Trophoblast cell (in vitro differentiated cells and primary cell): Measurements from ENCODE around the gene CBX4.

ENCODE experiments used
- DNase-seq, 2 donors: peaks; one replicate each; pipeline ENCODE4 v3.0.0-alpha.2; 2016
- H2AFZ ChIP-seq: 2 replicates; pipeline ENCODE4 v1.6.1; 2013; ENCODE audit warnings: low read length, moderate library complexity, mild to moderate bottlenecking; ENCODE audit not compliant: insufficient read depth, poor library complexity
- H2AK5ac ChIP-seq: 2 replicates; pipeline ENCODE4 v1.6.1; 2013; ENCODE audit warnings: mild to moderate bottlenecking, low read length
- H2BK120ac ChIP-seq: 2 replicates; pipeline ENCODE4 v1.6.1; 2013; ENCODE audit warnings: low read length, mild to moderate bottlenecking, moderate library complexity; ENCODE audit not compliant: insufficient read depth, poor library complexity
- H2BK12ac ChIP-seq: 2 replicates; pipeline ENCODE4 v1.6.1; 2013; ENCODE audit warnings: mild to moderate bottlenecking, low read length, moderate library complexity
- H2BK5ac ChIP-seq: 2 replicates; pipeline ENCODE4 v1.6.1; 2013; ENCODE audit warnings: low read length, low read depth, moderate library complexity, mild to moderate bottlenecking; ENCODE audit not compliant: poor library complexity
- H3K14ac ChIP-seq: 2 replicates; pipeline ENCODE4 v1.6.1; 2013; ENCODE audit warnings: mild to moderate bottlenecking, low read length
- H3K18ac ChIP-seq: 2 replicates; pipeline ENCODE4 v1.6.1; 2013; ENCODE audit warnings: mild to moderate bottlenecking, low read length
- H3K23ac ChIP-seq: 2 replicates; pipeline ENCODE4 v1.6.1; 2013; ENCODE audit warnings: low read length
- H3K27ac ChIP-seq: 2 replicates; pipeline ENCODE4 v1.5.1; 2013; ENCODE audit warnings: low read depth, mild to moderate bottlenecking, inconsistent platforms, low read length, moderate library complexity
- H3K27me3 ChIP-seq: 2 replicates; pipeline ENCODE4 v1.6.1; 2013; ENCODE audit warnings: inconsistent platforms, mild to moderate bottlenecking, low read length, moderate library complexity; ENCODE audit not compliant: insufficient read depth
- H3K36me3 ChIP-seq, 2 experiments: 1 replicate in 1 of 2; 2 replicates in 1 of 2; pipeline ENCODE4 v1.6.1; 2013; ENCODE audit warnings: low read length in 2 of 2, mild to moderate bottlenecking in 2 of 2, moderate library complexity in 1 of 2; ENCODE audit not compliant: insufficient read depth in 2 of 2, control insufficient read depth in 1 of 2
- H3K4ac ChIP-seq: 2 replicates; pipeline ENCODE4 v1.6.1; 2013; ENCODE audit warnings: low read depth, mild to moderate bottlenecking, low read length, moderate library complexity
- H3K4me1 ChIP-seq, 2 experiments: 1 replicate in 1 of 2; 2 replicates in 1 of 2; pipeline ENCODE4 v1.6.1; 2013; ENCODE audit warnings: low read length in 2 of 2, mild to moderate bottlenecking in 2 of 2, moderate library complexity in 1 of 2; ENCODE audit not compliant: insufficient read depth in 2 of 2, control insufficient read depth in 1 of 2
- H3K4me2 ChIP-seq: 2 replicates; pipeline ENCODE4 v1.6.1; 2013; ENCODE audit warnings: inconsistent platforms, mild to moderate bottlenecking, low read length, moderate library complexity
- H3K4me3 ChIP-seq: 2 replicates; pipeline ENCODE4 v1.5.1; 2013; ENCODE audit warnings: mild to moderate bottlenecking, low read depth, low read length, inconsistent platforms
- H3K79me1 ChIP-seq: one replicate; pipeline ENCODE4 v1.6.1; 2013; ENCODE audit warnings: low read length
- H3K79me2 ChIP-seq: 2 replicates; pipeline ENCODE4 v1.6.1; 2013; ENCODE audit warnings: low read length, mild to moderate bottlenecking; ENCODE audit not compliant: control insufficient read depth, insufficient read depth, poor library complexity
- H3K9ac ChIP-seq: 2 replicates; pipeline ENCODE4 v1.6.1; 2013; ENCODE audit warnings: mild to moderate bottlenecking, low read length
- H3K9me3 ChIP-seq: 2 replicates; pipeline ENCODE4 v1.6.1; 2013; ENCODE audit warnings: low read depth, mild to moderate bottlenecking, control low read depth, inconsistent platforms, low read length; ENCODE audit not compliant: insufficient read depth
- H4K12ac ChIP-seq: 2 replicates; pipeline ENCODE4 v1.6.1; 2013; ENCODE audit warnings: low read depth, mild to moderate bottlenecking, low read length, moderate library complexity
- H4K8ac ChIP-seq: 2 replicates; pipeline ENCODE4 v1.6.1; 2013; ENCODE audit warnings: low read depth, mild to moderate bottlenecking, low read length, moderate library complexity
- H4K91ac ChIP-seq: one replicate; pipeline ENCODE4 v1.6.1; 2013; ENCODE audit warnings: low read depth, mild to moderate bottlenecking, low read length, moderate library complexity
- WGBS: extraction: QIAGEN DNeasy Blood & Tissue Kit; methylation state at CpG from one replicate; pipeline ENCODE4 v1.1.7; 2013; ENCODE audit warnings: missing lambda C conversion rate; ENCODE audit not compliant: insufficient read length, insufficient coverage; ENCODE audit errors: extremely low coverage; 5-methylcytosine and 5-hydroxymethylcytosine counted together

CBX4 gene

DNA sequence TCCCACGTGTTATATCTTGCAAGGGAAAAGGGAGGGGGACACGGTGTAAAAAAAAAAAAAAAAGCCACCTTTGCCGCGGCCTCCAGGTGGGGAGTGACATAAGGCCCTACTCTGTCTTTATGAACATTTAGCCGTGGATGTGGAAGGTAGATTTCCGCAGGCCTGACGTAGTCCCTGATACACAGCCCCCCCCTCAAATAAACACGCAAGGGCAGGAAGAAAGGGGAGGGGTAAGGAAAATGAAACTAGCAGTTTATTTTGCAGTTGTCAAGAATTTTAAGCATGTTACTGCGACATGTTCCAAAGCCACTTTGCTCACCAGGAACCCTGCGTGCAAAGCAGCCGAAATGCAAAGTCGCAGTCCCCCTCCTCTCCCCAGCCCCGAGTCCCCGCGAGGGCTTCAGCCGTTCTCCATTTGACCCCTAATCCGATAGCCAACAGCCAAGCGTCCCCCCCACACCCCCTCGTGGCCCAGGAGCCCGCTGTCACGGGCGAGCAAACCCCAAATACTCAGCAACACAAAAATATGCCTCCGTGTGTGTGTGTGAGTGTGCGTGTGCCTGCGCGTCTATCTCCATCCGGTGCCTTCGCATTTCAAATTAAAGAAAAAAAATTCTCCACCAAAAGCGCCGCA, 1.2 kb downstream of the CBX4 start:
- Histone ChIP-seq H4K12ac (no peak overlapping the region), H3K27ac (no peak overlapping the region), H3K14ac (no peak overlapping the region), H3K36me3 (peaks cover 1 to 7% of the 10 kb centered on the region in 2 experiments), H2BK120ac (no peak overlapping the region), H3K18ac (no peak overlapping the region), H3K4me2 (peak overlapping the region; percentile 78), H4K91ac (no peak overlapping the region), H3K4me1 (peaks cover 47% of the 10 kb centered on the region in 2 experiments), H4K8ac (no peak overlapping the region), H3K23ac (no peak overlapping the region), H3K4ac (no peak overlapping the region), H2BK5ac (no peak overlapping the region), H2BK12ac (no peak overlapping the region), H3K4me3 (peak overlapping the region; percentile 73), H3K27me3 (peaks cover 79% of the 10 kb centered on the region), H3K79me1 (peaks cover 3% of the 10 kb centered on the region), H3K9me3 (peaks cover 14% of the 10 kb centered on the region), H3K9ac (peak overlapping the region; percentile 8), H2AFZ (no peak overlapping the region), H2AK5ac (no peak overlapping the region), H3K79me2 (peaks cover 2% of the 10 kb centered on the region)
- DNase-seq: no peak
- no CpG with 5 or more reads among the region's 30 CpGs for WGBS

DNA sequence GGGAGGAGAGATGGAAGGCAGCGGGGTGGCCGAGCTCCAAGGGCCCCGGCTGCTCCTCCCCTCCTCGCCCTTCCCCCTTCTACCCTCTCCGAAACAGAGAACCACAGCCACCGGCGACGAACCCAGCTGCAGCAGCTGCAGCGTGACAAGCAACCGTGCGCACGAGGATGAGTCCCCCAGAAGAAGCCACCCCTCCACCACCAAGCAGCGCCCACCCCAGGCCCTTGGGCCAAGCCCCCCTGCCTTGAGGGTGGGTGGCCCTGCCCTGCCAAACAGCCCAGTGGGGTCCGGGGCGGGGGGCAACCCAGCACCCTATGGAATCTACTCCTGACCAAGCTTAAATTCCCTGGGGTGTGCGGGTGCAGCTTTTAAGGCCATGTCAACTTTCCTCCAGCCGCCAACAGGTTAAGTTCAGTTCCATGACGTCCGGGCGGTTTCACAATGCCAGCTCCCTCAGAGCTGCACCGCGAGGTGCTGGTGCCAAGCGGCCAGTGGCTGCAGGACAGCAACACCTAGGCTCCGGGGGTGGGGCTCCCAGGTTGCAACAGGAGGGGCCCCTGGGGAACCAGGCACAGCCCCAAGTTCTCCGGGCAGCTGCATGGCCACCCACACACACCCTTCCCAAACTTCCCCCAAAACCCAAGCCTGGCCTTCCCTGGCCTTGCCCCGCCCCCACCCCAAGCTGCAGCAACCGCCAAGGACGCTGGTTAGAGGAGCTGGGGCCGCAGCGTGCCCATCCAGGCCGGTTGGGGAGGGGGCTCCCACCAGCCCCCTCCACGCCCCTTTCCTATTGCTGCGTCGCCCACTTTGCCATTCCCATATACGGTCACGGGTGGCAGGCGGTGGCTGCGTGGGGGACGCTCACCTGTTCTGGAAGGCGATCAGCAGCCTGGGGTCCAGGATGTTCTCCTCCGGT, 2.0 kb downstream of the CBX4 start:
- peak overlapping the region; percentile 78 for H3K4me2 ChIP-seq
- WGBS: no CpG with 5 or more reads among the region's 41 CpGs
- no peak overlapping the region for H3K23ac ChIP-seq
- H2BK120ac ChIP-seq: no peak overlapping the region
- H4K8ac ChIP-seq: no peak overlapping the region
- no peak overlapping the region for H3K27ac ChIP-seq
- peaks cover 3% of the 10 kb centered on the region for H3K79me1 ChIP-seq
- no peak overlapping the region for H2BK5ac ChIP-seq
- H4K12ac ChIP-seq: no peak overlapping the region
- no peak overlapping the region for H3K14ac ChIP-seq
- no peak overlapping the region for H3K4ac ChIP-seq
- peaks cover 14% of the 10 kb centered on the region for H3K9me3 ChIP-seq
- H2AK5ac ChIP-seq: no peak overlapping the region
- H4K91ac ChIP-seq: no peak overlapping the region
- no peak overlapping the region for H3K18ac ChIP-seq
- H3K4me3 ChIP-seq: no peak overlapping the region
- no peak overlapping the region for H2AFZ ChIP-seq
- peaks cover 74% of the 10 kb centered on the region for H3K27me3 ChIP-seq
- H3K36me3 ChIP-seq: peaks cover 1 to 7% of the 10 kb centered on the region in 2 experiments
- H3K4me1 ChIP-seq: peaks cover 48 to 49% of the 10 kb centered on the region in 2 experiments
- H2BK12ac ChIP-seq: no peak overlapping the region
- no peak overlapping the region for H3K9ac ChIP-seq
- H3K79me2 ChIP-seq: peaks cover 2% of the 10 kb centered on the region
- DNase-seq: peak; percentile 67 to 78

DNA sequence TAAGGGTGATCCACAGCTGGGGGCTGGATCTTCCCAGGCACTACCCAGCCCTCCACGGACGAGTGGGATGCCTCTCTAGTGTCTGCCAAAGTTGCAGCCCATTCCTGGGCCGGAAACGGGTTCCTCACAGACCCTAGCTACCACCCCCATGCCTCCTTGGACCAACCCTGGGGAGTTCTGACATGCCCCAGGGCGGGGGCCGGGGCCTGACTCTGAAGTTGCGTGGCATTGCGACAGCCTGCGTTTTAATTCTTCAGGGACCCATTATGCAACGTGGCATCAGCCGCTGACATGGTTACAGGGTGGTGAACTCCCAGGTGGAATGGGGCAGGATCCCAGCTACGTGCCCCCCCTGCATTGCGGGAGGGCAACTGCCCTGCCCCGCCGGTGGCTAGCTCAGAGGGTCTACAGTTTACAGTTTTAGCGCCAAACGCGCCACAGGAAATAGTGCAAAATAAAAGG, 2.7 kb downstream of the CBX4 start:
- no peak overlapping the region for H4K12ac ChIP-seq
- peaks cover 72% of the 10 kb centered on the region for H3K27me3 ChIP-seq
- no peak overlapping the region for H3K14ac ChIP-seq
- no peak overlapping the region for H3K27ac ChIP-seq
- no peak overlapping the region for H3K18ac ChIP-seq
- H3K79me2 ChIP-seq: peaks cover 2% of the 10 kb centered on the region
- DNase-seq: peak; percentile 45 to 62
- no peak overlapping the region for H3K4me3 ChIP-seq
- WGBS: no CpG with 5 or more reads among the region's 18 CpGs
- no peak overlapping the region for H4K8ac ChIP-seq
- peaks cover 1 to 7% of the 10 kb centered on the region in 2 experiments for H3K36me3 ChIP-seq
- H3K9me3 ChIP-seq: peaks cover 16% of the 10 kb centered on the region
- no peak overlapping the region for H2AFZ ChIP-seq
- peaks cover 3% of the 10 kb centered on the region for H3K79me1 ChIP-seq
- H4K91ac ChIP-seq: no peak overlapping the region
- peaks cover 46 to 53% of the 10 kb centered on the region in 2 experiments for H3K4me1 ChIP-seq
- H2AK5ac ChIP-seq: no peak overlapping the region
- no peak overlapping the region for H2BK12ac ChIP-seq
- H3K4ac ChIP-seq: no peak overlapping the region
- H2BK5ac ChIP-seq: no peak overlapping the region
- H3K23ac ChIP-seq: no peak overlapping the region
- no peak overlapping the region for H3K9ac ChIP-seq
- H3K4me2 ChIP-seq: peak overlapping the region; percentile 11
- H2BK120ac ChIP-seq: no peak overlapping the region

DNA sequence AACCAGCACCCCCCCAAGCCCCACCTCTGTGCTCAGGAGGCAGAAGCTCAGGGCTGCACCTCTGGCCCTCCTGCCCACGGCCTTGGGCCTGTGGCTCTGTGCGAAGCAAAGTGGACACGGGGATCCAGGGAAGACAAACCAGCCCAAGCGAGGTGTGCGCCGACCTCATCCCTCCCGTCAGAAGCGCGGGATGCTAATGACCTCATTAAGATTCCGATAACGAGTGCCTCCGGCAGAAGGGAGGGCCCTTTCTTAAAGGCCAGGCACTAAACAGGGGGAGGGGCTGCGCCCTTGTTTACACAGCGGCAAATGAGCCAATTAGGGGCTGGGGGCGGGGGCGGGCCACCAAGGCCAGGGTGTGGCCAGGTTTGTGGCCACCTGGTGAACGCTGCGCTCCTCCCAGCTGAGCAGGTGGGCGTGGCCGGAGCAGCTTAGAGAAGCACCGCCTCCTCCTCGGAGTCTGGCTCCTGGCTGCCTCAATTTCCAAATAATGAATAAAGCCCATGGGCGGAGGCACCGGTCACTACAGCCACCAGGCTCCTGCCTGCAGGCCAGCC, 3.2 kb downstream of the CBX4 start:
- Histone ChIP-seq H3K4me2 (no peak overlapping the region), H3K4me1 (peaks cover 46 to 53% of the 10 kb centered on the region in 2 experiments), H4K8ac (no peak overlapping the region), H3K4ac (no peak overlapping the region), H3K4me3 (no peak overlapping the region), H2BK12ac (no peak overlapping the region), H2BK120ac (no peak overlapping the region), H3K18ac (no peak overlapping the region), H3K36me3 (peaks cover 1 to 7% of the 10 kb centered on the region in 2 experiments), H3K79me2 (peaks cover 2% of the 10 kb centered on the region), H3K79me1 (peaks cover 3% of the 10 kb centered on the region), H2AK5ac (no peak overlapping the region), H3K23ac (no peak overlapping the region), H3K14ac (no peak overlapping the region), H3K27ac (no peak overlapping the region), H2AFZ (no peak overlapping the region), H3K9ac (no peak overlapping the region), H3K27me3 (peaks cover 72% of the 10 kb centered on the region), H4K12ac (no peak overlapping the region), H3K9me3 (peaks cover 17% of the 10 kb centered on the region), H4K91ac (no peak overlapping the region), H2BK5ac (no peak overlapping the region)
- peak; percentile 52 to 55 for DNase-seq
- WGBS: no CpG with 5 or more reads among the region's 24 CpGs
